NT2/D1 (cell line): ENCODE data around the gene TMEM106B.

Experiments used
- DNase-seq: peaks from one replicate; pipeline ENCODE4 v3.0.0-alpha.2; 2011; ENCODE audit warnings: low read depth, low spot score
- H3K27me3 ChIP-seq: 2 replicates; pipeline ENCODE4 v1.6.0; 2011; ENCODE audit warnings: mild to moderate bottlenecking; ENCODE audit not compliant: insufficient read length, insufficient read depth
- H3K36me3 ChIP-seq: 2 replicates; pipeline ENCODE4 v1.6.1; 2011; ENCODE audit warnings: mild to moderate bottlenecking, low read length, mixed read lengths; ENCODE audit not compliant: insufficient read depth, insufficient read length
- H3K4me1 ChIP-seq: 2 replicates; pipeline ENCODE4 v1.5.1; 2011; ENCODE audit not compliant: insufficient read depth, insufficient read length
- H3K4me3 ChIP-seq: 2 replicates; pipeline ENCODE4 v1.5.1; 2011; ENCODE audit warnings: low read depth; ENCODE audit not compliant: insufficient read length
- H3K9ac ChIP-seq: 2 replicates; pipeline ENCODE4 v1.6.0; 2011; ENCODE audit warnings: low read depth; ENCODE audit not compliant: insufficient read length
- H3K9me3 ChIP-seq: 2 replicates; pipeline ENCODE4 v1.5.1; 2011; ENCODE audit warnings: mild to moderate bottlenecking, low read length; ENCODE audit not compliant: insufficient read depth
- SUZ12 ChIP-seq: IDR thresholded peaks from 2 replicates; pipeline ENCODE4 v1.6.1; 2011; ENCODE audit not compliant: insufficient read length, insufficient read depth; ENCODE audit errors: extremely low read depth
- YY1 ChIP-seq: IDR thresholded peaks from 2 replicates; pipeline ENCODE4 v1.6.1; 2011; ENCODE audit not compliant: insufficient read length, insufficient read depth
- ZNF274 ChIP-seq: IDR thresholded peaks from 2 replicates; pipeline ENCODE4 v1.6.1; 2011; ENCODE audit warnings: mild to moderate bottlenecking, low read depth, low read length

The TMEM106B gene

GRCh38 chr7:12249706-12250105 lies 38.6 kb downstream of the TMEM106B start:
- TF ChIP-seq SUZ12: no peak
- TF ChIP-seq YY1: no peak
- no peak for TF ChIP-seq ZNF274
- DNase-seq: no peak

GRCh38 chr7:12250232-12250631 lies 39.1 kb downstream of the TMEM106B start:
- no peak overlapping the region for H3K4me3 ChIP-seq
- no peaks in the 10 kb centered on the region for H3K9me3 ChIP-seq
- no peaks in the 10 kb centered on the region for H3K4me1 ChIP-seq
- H3K9ac ChIP-seq: no peak overlapping the region
- no peaks in the 10 kb centered on the region for H3K27me3 ChIP-seq
- DNase-seq: no peak
- TF ChIP-seq ZNF274 (no peak), SUZ12 (no peak), YY1 (no peak)
- no peaks in the 10 kb centered on the region for H3K36me3 ChIP-seq

More at GRCh38 chr7:12249706-12250105, 38.6 kb downstream of the TMEM106B start:
- no peaks in the 10 kb centered on the region for H3K9me3 ChIP-seq
- H3K4me1 ChIP-seq: no peaks in the 10 kb centered on the region
- no peaks in the 10 kb centered on the region for H3K36me3 ChIP-seq
- no peak overlapping the region for H3K9ac ChIP-seq
- no peaks in the 10 kb centered on the region for H3K27me3 ChIP-seq
- no peak overlapping the region for H3K4me3 ChIP-seq

- no peaks in the 10 kb centered on the region for H3K4me1 ChIP-seq
- DNase-seq: no peak
- no peaks in the 10 kb centered on the region for H3K36me3 ChIP-seq
- H3K27me3 ChIP-seq: no peaks in the 10 kb centered on the region
- no peak overlapping the region for H3K9ac ChIP-seq
- no peak for TF ChIP-seq ZNF274
- H3K9me3 ChIP-seq: no peaks in the 10 kb centered on the region
- no peak overlapping the region for H3K4me3 ChIP-seq
Measured at GRCh38 chr7:12256090-12256489, 45.0 kb downstream of the TMEM106B start.

- no peak overlapping the region for H3K9ac ChIP-seq
- no peak overlapping the region for H3K4me3 ChIP-seq
- DNase-seq: no peak
Measured at GRCh38 chr7:12257582-12257981, 46.5 kb downstream of the TMEM106B start.

GRCh38 chr7:12258074-12258473 lies 47.0 kb downstream of the TMEM106B start:
- no peak for TF ChIP-seq SUZ12
- TF ChIP-seq ZNF274: no peak
- TF ChIP-seq YY1: no peak
- no peak for DNase-seq
- no peaks in the 10 kb centered on the region for H3K4me1 ChIP-seq
- no peaks in the 10 kb centered on the region for H3K27me3 ChIP-seq
- no peak overlapping the region for H3K9ac ChIP-seq
- no peaks in the 10 kb centered on the region for H3K9me3 ChIP-seq
- H3K36me3 ChIP-seq: no peaks in the 10 kb centered on the region
- H3K4me3 ChIP-seq: no peak overlapping the region

More at GRCh38 chr7:12257582-12257981, 46.5 kb downstream of the TMEM106B start:
- H3K36me3 ChIP-seq: no peaks in the 10 kb centered on the region
- H3K9me3 ChIP-seq: no peaks in the 10 kb centered on the region
- TF ChIP-seq ZNF274 (no peak), SUZ12 (no peak), YY1 (no peak)
- H3K4me1 ChIP-seq: no peaks in the 10 kb centered on the region
- H3K27me3 ChIP-seq: no peaks in the 10 kb centered on the region

- TF ChIP-seq ZNF274 (no peak), YY1 (no peak), SUZ12 (no peak)
- H3K36me3 ChIP-seq: no peaks in the 10 kb centered on the region
- H3K27me3 ChIP-seq: no peaks in the 10 kb centered on the region
- no peaks in the 10 kb centered on the region for H3K4me1 ChIP-seq
- no peaks in the 10 kb centered on the region for H3K9me3 ChIP-seq
- no peak overlapping the region for H3K4me3 ChIP-seq
- no peak overlapping the region for H3K9ac ChIP-seq
- DNase-seq: no peak
Measured at GRCh38 chr7:12267542-12267941, 56.4 kb downstream of the TMEM106B start.

- no peaks in the 10 kb centered on the region for H3K9me3 ChIP-seq
- no peak overlapping the region for H3K9ac ChIP-seq
- no peak overlapping the region for H3K4me3 ChIP-seq
- TF ChIP-seq ZNF274 (no peak), SUZ12 (no peak), YY1 (no peak)
- DNase-seq: no peak
- H3K27me3 ChIP-seq: no peaks in the 10 kb centered on the region
- no peaks in the 10 kb centered on the region for H3K36me3 ChIP-seq
- no peaks in the 10 kb centered on the region for H3K4me1 ChIP-seq
Measured at GRCh38 chr7:12269100-12269895, 58.2 kb downstream of the TMEM106B start.
